22Rv1 (cell line): Measurements from ENCODE around the gene HS3ST6.

Experiments
- H3K27ac ChIP-seq: fragments of 450-650 bp; 2 replicates; pipeline ENCODE4 v1.5.1; 2017
- CTCF ChIP-seq: fragments of 450-650 bp; IDR thresholded peaks from 2 replicates; pipeline ENCODE4 v1.5.1; 2017; ENCODE audit warnings: mild to moderate bottlenecking
- ZFX ChIP-seq: fragments of 450-650 bp; IDR thresholded peaks from 2 replicates; pipeline ENCODE4 v1.6.1; 2017; ENCODE audit warnings: antibody characterized with exemption, borderline replicate concordance

HS3ST6 gene

GRCh38 chr16:1918351-1919326, at the start of gene HS3ST6:
TSS of gene HS3ST6 (minus strand) at chr16:1918415. CDS start at chr16:1918323, 92 bp downstream.
- no peak for TF ChIP-seq ZFX
- TF ChIP-seq CTCF = no peak
- no peak within 1 kb of the TSS for H3K27ac ChIP-seq

GRCh38 chr16:1966460-1966859, 48.2 kb upstream of the HS3ST6 start, which contains the start of gene RNF151:
TSS of gene RNF151 (plus strand) at chr16:1966856. CDS start at chr16:1966882, 26 bp downstream.
- no peak for TF ChIP-seq CTCF
- TF ChIP-seq ZFX = no peak
- H3K27ac ChIP-seq = peak within 1 kb of the TSS; percentile 96

GRCh38 chr16:1965396-1966001, 47.3 kb upstream of the HS3ST6 start:
- H3K27ac ChIP-seq = peak overlapping the region; percentile 96
- TF ChIP-seq ZFX = no peak
- TF ChIP-seq CTCF = no peak

- peak within 1 kb of the TSS; percentile 96 for H3K27ac ChIP-seq
- TF ChIP-seq ZFX (no peak), CTCF (peak; percentile 23; the same call in 1 of the 2 replicates)
Observed at GRCh38 chr16:1964506-1965395, 46.5 kb upstream of the HS3ST6 start, which contains the start of gene RPS2. TSS of gene RPS2 (minus strand) at chr16:1964826. CDS start at chr16:1964625, 201 bp downstream.

- peak overlapping the region; percentile 96 for H3K27ac ChIP-seq
- TF ChIP-seq ZFX (no peak), CTCF (peak; percentile 58)
Observed at GRCh38 chr16:1963806-1964505, 45.7 kb upstream of the HS3ST6 start.

GRCh38 chr16:1962161-1963153, 44.2 kb upstream of the HS3ST6 start:
- peak overlapping the region; percentile 96 for H3K27ac ChIP-seq
